A549 treated with Hydrocortisone at 1 μM for 4 hours (cell line): ENCODE data around the gene LTN1. TPM values are rescaled to one million over a fixed set of nuclear protein-coding genes. Genes with fewer than 3 reads are reported as not detected.

Experiments
- total RNA-seq: library from RNA; stranded (reverse); fragments of 200-300 nt; extraction: Qiagen RNA extraction; gene quantifications from 5 replicates; pipeline ENCODE4 v1.2.3, GENCODE V29; 2022

LTN1 gene, protein sequence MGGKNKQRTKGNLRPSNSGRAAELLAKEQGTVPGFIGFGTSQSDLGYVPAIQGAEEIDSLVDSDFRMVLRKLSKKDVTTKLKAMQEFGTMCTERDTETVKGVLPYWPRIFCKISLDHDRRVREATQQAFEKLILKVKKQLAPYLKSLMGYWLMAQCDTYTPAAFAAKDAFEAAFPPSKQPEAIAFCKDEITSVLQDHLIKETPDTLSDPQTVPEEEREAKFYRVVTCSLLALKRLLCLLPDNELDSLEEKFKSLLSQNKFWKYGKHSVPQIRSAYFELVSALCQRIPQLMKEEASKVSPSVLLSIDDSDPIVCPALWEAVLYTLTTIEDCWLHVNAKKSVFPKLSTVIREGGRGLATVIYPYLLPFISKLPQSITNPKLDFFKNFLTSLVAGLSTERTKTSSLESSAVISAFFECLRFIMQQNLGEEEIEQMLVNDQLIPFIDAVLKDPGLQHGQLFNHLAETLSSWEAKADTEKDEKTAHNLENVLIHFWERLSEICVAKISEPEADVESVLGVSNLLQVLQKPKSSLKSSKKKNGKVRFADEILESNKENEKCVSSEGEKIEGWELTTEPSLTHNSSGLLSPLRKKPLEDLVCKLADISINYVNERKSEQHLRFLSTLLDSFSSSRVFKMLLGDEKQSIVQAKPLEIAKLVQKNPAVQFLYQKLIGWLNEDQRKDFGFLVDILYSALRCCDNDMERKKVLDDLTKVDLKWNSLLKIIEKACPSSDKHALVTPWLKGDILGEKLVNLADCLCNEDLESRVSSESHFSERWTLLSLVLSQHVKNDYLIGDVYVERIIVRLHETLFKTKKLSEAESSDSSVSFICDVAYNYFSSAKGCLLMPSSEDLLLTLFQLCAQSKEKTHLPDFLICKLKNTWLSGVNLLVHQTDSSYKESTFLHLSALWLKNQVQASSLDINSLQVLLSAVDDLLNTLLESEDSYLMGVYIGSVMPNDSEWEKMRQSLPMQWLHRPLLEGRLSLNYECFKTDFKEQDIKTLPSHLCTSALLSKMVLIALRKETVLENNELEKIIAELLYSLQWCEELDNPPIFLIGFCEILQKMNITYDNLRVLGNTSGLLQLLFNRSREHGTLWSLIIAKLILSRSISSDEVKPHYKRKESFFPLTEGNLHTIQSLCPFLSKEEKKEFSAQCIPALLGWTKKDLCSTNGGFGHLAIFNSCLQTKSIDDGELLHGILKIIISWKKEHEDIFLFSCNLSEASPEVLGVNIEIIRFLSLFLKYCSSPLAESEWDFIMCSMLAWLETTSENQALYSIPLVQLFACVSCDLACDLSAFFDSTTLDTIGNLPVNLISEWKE (N-terminal part only)
- 3.8 to 7.6 TPM (median 6.2 TPM) in 5 replicates for total RNA-seq

DNA sequence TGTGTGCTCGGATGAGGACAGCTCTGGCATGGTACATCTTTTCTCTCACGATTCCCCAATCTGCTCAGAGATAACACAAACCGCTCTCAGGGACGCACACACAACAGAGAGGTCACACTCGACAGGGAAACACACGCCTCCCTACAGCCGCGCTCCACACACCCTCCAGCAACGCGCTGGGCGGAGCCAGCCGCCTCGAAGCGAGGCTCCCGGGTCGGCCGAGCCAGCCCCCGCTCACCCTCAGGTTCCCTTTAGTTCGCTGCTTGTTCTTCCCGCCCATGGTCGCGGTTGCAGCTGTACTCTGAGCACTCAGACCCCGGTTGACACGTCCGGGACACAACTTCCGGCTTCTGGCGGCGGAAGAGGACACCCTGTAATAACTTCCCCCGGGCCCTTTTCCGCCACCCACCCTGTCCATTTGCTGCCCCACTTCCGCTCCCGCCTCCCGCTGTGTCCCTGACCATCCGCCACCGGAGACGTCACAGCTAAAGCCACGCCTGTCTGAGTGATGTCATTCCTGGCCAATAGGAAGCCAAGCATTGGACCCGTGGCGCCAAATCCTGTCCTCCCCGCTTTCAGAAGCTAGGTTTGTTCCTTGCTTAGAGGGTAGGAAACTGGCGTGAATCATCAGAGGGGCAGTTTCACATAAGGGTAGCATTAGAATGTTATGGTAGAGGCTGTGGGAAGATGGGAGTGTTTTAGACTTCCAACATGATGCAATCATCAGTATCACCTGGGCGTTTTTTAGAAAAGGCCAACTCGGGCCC, at the start of gene LTN1:
Gene LTN1 (minus strand): TSS at position 352 of the 767 bp plus-strand sequence. CDS start 72 bp downstream, at position 280.

DNA sequence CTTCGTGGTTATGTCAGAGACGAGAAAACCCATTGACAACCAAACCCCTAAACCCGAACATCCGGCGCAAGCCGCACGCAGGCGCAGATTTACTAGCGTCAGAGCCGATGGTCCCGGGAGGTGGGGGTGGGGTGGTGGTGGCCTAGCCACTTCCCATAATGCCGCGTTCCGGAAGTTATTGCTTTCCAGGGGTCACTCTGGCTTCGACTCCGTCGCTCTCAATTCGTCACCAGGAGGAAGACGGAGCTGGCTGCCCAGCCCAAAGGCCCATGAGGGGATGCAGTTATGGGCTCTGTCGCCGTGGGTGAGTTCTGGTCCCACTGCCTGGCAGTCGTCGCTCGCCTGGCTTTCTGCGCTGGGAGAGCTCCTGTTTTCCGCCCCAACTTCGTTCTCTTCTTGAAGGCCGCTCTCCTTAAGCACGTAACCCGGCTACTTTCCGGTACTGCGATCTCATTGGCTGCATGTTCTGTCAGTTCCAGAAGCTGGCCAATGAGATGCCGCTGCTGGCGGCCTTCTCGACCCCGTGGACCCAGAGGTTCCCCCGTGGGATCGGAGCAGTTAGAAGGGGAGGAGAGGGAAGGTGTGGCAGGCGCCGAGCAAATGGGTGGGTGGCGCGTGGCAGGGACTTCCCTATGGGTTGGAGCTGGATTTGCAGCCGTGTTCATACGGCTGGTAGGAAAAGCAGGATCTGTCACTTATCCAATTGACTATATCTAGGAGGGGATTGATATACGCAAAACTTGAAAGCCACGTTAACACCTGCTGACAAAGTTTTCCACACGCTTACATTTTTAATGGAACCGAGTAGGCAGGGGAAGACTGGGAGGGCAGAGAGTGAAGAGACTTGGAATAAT, 32.0 kb upstream of the LTN1 start, which contains the start of gene USP16:
Gene USP16 (plus strand): TSS at position 195 of the 854 bp plus-strand sequence. CDS start 3,246 bp downstream, outside the sequence.

Other genes starting within 250 kb of the LTN1 start
- 10.1 to 11.2 TPM (median 10.9 TPM) in 5 replicates for gene RWDD2B, start 26.5 kb upstream of the LTN1 start, total RNA-seq
- gene USP16, start 31.8 kb upstream of the LTN1 start, total RNA-seq = 19.1 to 27.4 TPM (median 21.6 TPM) in 5 replicates
- gene CCT8, start 80.8 kb upstream of the LTN1 start, total RNA-seq = 163 to 216 TPM (median 175 TPM) in 5 replicates
- 1.2 to 2.4 TPM (median 2.0 TPM) in 5 replicates for gene MAP3K7CL, start 137.8 kb upstream of the LTN1 start, total RNA-seq